Progenitor cell of endocrine pancreas (in vitro differentiated cells): Measurements from ENCODE around the gene ZG16B. TPM values are rescaled to one million over a fixed set of nuclear protein-coding genes. Genes with fewer than 3 reads are reported as not detected.

ENCODE experiments used
- DNase-seq: peaks from one replicate; pipeline ENCODE4 v3.0.0; 2021; ENCODE audit warnings: low spot score; ENCODE audit not compliant: unreplicated experiment
- H3K27ac Mint-ChIP-seq: 2 replicates; pipeline ENCODE4 v1.8.0; 2021; ENCODE audit warnings: mild to moderate bottlenecking, moderate library complexity, mixed read lengths
- H3K27me3 Mint-ChIP-seq: 2 replicates; pipeline ENCODE4 v1.8.0; 2021; ENCODE audit warnings: mixed read lengths
- H3K36me3 Mint-ChIP-seq: 2 replicates; pipeline ENCODE4 v1.8.0; 2022; ENCODE audit warnings: mixed read lengths; ENCODE audit not compliant: insufficient read depth
- H3K4me1 Mint-ChIP-seq: 2 replicates; pipeline ENCODE4 v1.8.0; 2021; ENCODE audit warnings: low read depth, mixed read lengths
- H3K4me3 Mint-ChIP-seq: 2 replicates; pipeline ENCODE4 v1.8.0; 2021; ENCODE audit warnings: low read depth, mild to moderate bottlenecking, moderate library complexity, mixed read lengths
- H3K9me3 Mint-ChIP-seq: 2 replicates; pipeline ENCODE4 v1.8.0; 2021; ENCODE audit warnings: low read depth, mixed read lengths
- CTCF ChIP-seq: fragments of 200-600 bp; sonication (generic); IDR thresholded peaks from one replicate; pipeline ENCODE4 v1.5.0; 2021; ENCODE audit warnings: antibody characterized with exemption, mild to moderate bottlenecking; ENCODE audit not compliant: unreplicated experiment
- total RNA-seq: library from RNA; stranded (reverse); gene quantifications from 2 replicates; pipeline ENCODE4 v1.2.1, GENCODE V29; 2021

Gene ZG16B
- total RNA-seq, 1 donor from 2014 or later = not detected

- H3K27me3 Mint-ChIP-seq = peaks cover 5% of the 10 kb centered on the region
- peaks cover 4% of the 10 kb centered on the region for H3K4me1 Mint-ChIP-seq
- peak overlapping the region; percentile 88 for H3K4me3 Mint-ChIP-seq
- TF ChIP-seq CTCF = peak; percentile 49
- peaks cover 11% of the 10 kb centered on the region for H3K36me3 Mint-ChIP-seq
- peaks cover 7% of the 10 kb centered on the region for H3K9me3 Mint-ChIP-seq
- DNase-seq = peak; percentile 74
- H3K27ac Mint-ChIP-seq = peak overlapping the region; percentile 91
Observed at GRCh38 chr16:2858245-2859025, 28.3 kb downstream of the ZG16B start.

- no peak for DNase-seq
- H3K4me3 Mint-ChIP-seq = no peak overlapping the region
- no peak for TF ChIP-seq CTCF
- peaks cover 4% of the 10 kb centered on the region for H3K4me1 Mint-ChIP-seq
- peaks cover 15% of the 10 kb centered on the region for H3K27me3 Mint-ChIP-seq
- H3K9me3 Mint-ChIP-seq = peaks cover under 1% of the 10 kb centered on the region
- peaks cover 2% of the 10 kb centered on the region for H3K36me3 Mint-ChIP-seq
- no peak overlapping the region for H3K27ac Mint-ChIP-seq
Observed at GRCh38 chr16:2859686-2860265, 29.7 kb downstream of the ZG16B start.

- H3K36me3 Mint-ChIP-seq = no peaks in the 10 kb centered on the region
Observed at GRCh38 chr16:2860826-2861567, 30.9 kb downstream of the ZG16B start.

GRCh38 chr16:2865651-2866050, 35.5 kb downstream of the ZG16B start:
- Mint-ChIP-seq H3K4me3 (no peak overlapping the region), H3K27me3 (peaks cover 46% of the 10 kb centered on the region), H3K9me3 (no peaks in the 10 kb centered on the region), H3K36me3 (no peaks in the 10 kb centered on the region), H3K4me1 (no peaks in the 10 kb centered on the region), H3K27ac (no peak overlapping the region)
- no peak for DNase-seq
- no peak for TF ChIP-seq CTCF

More at GRCh38 chr16:2860826-2861567, 30.9 kb downstream of the ZG16B start:
- peaks cover 26% of the 10 kb centered on the region for H3K27me3 Mint-ChIP-seq
- no peak overlapping the region for H3K4me3 Mint-ChIP-seq
- H3K9me3 Mint-ChIP-seq = no peaks in the 10 kb centered on the region
- peaks cover 4% of the 10 kb centered on the region for H3K4me1 Mint-ChIP-seq
- TF ChIP-seq CTCF = no peak
- H3K27ac Mint-ChIP-seq = no peak overlapping the region
- no peak for DNase-seq

- TF ChIP-seq CTCF = no peak
Observed at GRCh38 chr16:2866431-2866830, 36.3 kb downstream of the ZG16B start.

More at GRCh38 chr16:2866431-2866830, 36.3 kb downstream of the ZG16B start:
- Mint-ChIP-seq H3K27ac (peak overlapping the region; percentile 30), H3K4me3 (peak overlapping the region; percentile 27), H3K27me3 (peaks cover 47% of the 10 kb centered on the region), H3K4me1 (no peaks in the 10 kb centered on the region), H3K36me3 (no peaks in the 10 kb centered on the region), H3K9me3 (no peaks in the 10 kb centered on the region)
- DNase-seq = no peak
